ENCODE data around the gene EXOC3L4.

DNA sequence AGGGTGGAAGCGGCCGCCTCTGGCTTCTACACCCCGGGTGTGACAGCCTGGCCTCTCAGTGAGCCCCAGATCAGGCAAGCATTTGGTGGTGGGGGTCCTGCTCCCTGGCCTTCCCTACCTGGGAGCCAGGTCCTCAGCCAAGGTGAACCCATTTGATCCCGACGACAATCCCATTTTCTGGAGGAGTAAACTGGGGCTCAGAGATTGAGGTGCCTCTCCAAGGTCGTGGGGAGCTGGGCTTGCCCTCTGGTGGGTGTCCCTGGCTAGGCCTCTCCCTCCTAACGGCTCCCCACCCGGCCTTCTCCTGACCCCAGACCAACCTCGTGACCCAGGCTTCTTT is 2.7 kb upstream of the EXOC3L4 start:
- TF ChIP-seq, protein P1, sequence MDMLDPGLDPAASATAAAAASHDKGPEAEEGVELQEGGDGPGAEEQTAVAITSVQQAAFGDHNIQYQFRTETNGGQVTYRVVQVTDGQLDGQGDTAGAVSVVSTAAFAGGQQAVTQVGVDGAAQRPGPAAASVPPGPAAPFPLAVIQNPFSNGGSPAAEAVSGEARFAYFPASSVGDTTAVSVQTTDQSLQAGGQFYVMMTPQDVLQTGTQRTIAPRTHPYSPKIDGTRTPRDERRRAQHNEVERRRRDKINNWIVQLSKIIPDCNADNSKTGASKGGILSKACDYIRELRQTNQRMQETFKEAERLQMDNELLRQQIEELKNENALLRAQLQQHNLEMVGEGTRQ (IDR thresholded peaks at IDR 0.05; ENCODE audit: low read length): no peak
- TF ChIP-seq POLR2A (IDR thresholded peaks at IDR 0.05; ENCODE audit: control extremely low read depth in 1 of 2, low read depth in 2 of 2, low read length in 2 of 2) (no peak), POLR2AphosphoS5 (IDR thresholded peaks at IDR 0.05; ENCODE audit: low read depth, low read length) (no peak), KDM5A (IDR thresholded peaks at IDR 0.05; ENCODE audit: low read length) (no peak), TAF1 (IDR thresholded peaks at IDR 0.05; ENCODE audit: low read depth, low read length) (no peak), EP300 (IDR thresholded peaks at IDR 0.05; ENCODE audit: borderline replicate concordance in 1 of 2, low read depth in 2 of 2, low read length in 2 of 2) (no peak), RAD21 (IDR thresholded peaks at IDR 0.05 in 1 of 2, conservative IDR thresholded peaks at IDR 0.05 in 1 of 2; ENCODE audit: low read depth in 2 of 2, low read length in 2 of 2) (no peak), SP4 (IDR thresholded peaks at IDR 0.05; ENCODE audit: low read length) (no peak)
- TF ChIP-seq, protein P2, sequence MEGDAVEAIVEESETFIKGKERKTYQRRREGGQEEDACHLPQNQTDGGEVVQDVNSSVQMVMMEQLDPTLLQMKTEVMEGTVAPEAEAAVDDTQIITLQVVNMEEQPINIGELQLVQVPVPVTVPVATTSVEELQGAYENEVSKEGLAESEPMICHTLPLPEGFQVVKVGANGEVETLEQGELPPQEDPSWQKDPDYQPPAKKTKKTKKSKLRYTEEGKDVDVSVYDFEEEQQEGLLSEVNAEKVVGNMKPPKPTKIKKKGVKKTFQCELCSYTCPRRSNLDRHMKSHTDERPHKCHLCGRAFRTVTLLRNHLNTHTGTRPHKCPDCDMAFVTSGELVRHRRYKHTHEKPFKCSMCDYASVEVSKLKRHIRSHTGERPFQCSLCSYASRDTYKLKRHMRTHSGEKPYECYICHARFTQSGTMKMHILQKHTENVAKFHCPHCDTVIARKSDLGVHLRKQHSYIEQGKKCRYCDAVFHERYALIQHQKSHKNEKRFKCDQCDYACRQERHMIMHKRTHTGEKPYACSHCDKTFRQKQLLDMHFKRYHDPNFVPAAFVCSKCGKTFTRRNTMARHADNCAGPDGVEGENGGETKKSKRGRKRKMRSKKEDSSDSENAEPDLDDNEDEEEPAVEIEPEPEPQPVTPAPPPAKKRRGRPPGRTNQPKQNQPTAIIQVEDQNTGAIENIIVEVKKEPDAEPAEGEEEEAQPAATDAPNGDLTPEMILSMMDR (IDR thresholded peaks at IDR 0.05; ENCODE audit: control extremely low read depth in 1 of 3, insufficient read depth in 1 of 3, low read depth in 1 of 3, low read length in 3 of 3): no peak

Measured in H1 (cell line).